DND-41 (cell line): ENCODE measurements around the gene RNF157.

ENCODE experiments used
- CTCF ChIP-seq: IDR thresholded peaks from 2 replicates; pipeline ENCODE4 v1.5.1; 2012; ENCODE audit warnings: borderline replicate concordance, low read length, moderate library complexity, mild to moderate bottlenecking; ENCODE audit not compliant: poor library complexity, severe bottlenecking; ENCODE audit errors: extremely low read depth
- EZH2 ChIP-seq: IDR thresholded peaks from 3 replicates; pipeline ENCODE4 v1.6.1; 2012; ENCODE audit warnings: borderline replicate concordance, low read depth, mild to moderate bottlenecking, moderate library complexity, low read length, inconsistent platforms; ENCODE audit not compliant: severe bottlenecking

GRCh38 chr17:76191896-76192295 is 48.4 kb downstream of the RNF157 start:
- no peak for TF ChIP-seq EZH2
- no peak for TF ChIP-seq CTCF
